HG03135 (cell line): Measurements from ENCODE around the gene DPPA3.
"Not testable (repeated sequence)": the region's sequence is repeated elsewhere in the genome, so short reads cannot be mapped to it uniquely, and the experiment has no call there.

Experiments used
- ATAC-seq: cut with Tn5 transposase; IDR thresholded peaks from one replicate; pipeline ENCODE4 v1.9.1; 2021; ENCODE audit warnings: mild to moderate bottlenecking, moderate library complexity; ENCODE audit not compliant: unreplicated experiment

Gene DPPA3

GRCh38 chr12:7729746-7730145, 18.5 kb downstream of the DPPA3 start:
- no peak for ATAC-seq

- not testable (repeated sequence) for ATAC-seq
Observed at GRCh38 chr12:7730984-7731383, 19.8 kb downstream of the DPPA3 start.

GRCh38 chr12:7731486-7731885, 20.3 kb downstream of the DPPA3 start:
- ATAC-seq, result no peak

- ATAC-seq, result no peak
Observed at GRCh38 chr12:7732993-7733392, 21.8 kb downstream of the DPPA3 start.

GRCh38 chr12:7747246-7747645, 36.0 kb downstream of the DPPA3 start, which contains the start of gene CLEC4C:
Gene CLEC4C, minus strand, starts transcription at chr12:7747375. Its CDS starts 27 bp downstream, at chr12:7747348.
- no peak for ATAC-seq

- ATAC-seq, result no peak
Observed at GRCh38 chr12:7748852-7749251, 37.6 kb downstream of the DPPA3 start.

- no peak for ATAC-seq
Observed at GRCh38 chr12:7749442-7749841, 38.2 kb downstream of the DPPA3 start.

GRCh38 chr12:7750350-7750749, 39.1 kb downstream of the DPPA3 start:
- ATAC-seq, result no peak

GRCh38 chr12:7751394-7751793, 40.2 kb downstream of the DPPA3 start:
- ATAC-seq, result no peak

- not testable (repeated sequence) for ATAC-seq
Observed at GRCh38 chr12:7751941-7752922, 41.0 kb downstream of the DPPA3 start.

- not testable (repeated sequence) for ATAC-seq
Observed at GRCh38 chr12:7755668-7756067, 44.4 kb downstream of the DPPA3 start.

GRCh38 chr12:7756993-7757392, 45.8 kb downstream of the DPPA3 start:
- no peak for ATAC-seq

- no peak for ATAC-seq
Observed at GRCh38 chr12:7758766-7759140, 47.5 kb downstream of the DPPA3 start.
